ENCODE data around the gene PUS3.

The PUS3 gene

DNA sequence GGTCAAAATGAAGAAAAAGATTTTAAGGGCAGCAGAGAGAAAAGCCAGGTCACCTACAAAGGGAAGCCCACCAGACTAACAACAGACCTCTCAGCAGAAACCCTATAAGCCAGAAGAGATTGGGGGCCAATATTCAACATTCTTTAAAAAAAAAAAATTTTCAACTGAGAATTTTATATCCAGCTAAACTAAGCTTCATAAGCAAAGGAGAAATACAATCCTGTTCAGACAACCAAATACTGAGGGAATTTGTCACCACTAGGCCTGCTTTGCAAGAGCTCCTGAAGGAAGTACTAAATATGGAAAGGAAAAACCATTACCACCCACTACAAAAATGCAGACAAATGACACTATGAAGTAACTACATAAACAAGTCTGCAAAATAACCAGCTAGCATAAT lies 56.8 kb downstream of the PUS3 start:
- H3K4me3 ChIP-seq (ENCODE audit: low read length) = no peak overlapping the region
- TF ChIP-seq, protein P1, sequence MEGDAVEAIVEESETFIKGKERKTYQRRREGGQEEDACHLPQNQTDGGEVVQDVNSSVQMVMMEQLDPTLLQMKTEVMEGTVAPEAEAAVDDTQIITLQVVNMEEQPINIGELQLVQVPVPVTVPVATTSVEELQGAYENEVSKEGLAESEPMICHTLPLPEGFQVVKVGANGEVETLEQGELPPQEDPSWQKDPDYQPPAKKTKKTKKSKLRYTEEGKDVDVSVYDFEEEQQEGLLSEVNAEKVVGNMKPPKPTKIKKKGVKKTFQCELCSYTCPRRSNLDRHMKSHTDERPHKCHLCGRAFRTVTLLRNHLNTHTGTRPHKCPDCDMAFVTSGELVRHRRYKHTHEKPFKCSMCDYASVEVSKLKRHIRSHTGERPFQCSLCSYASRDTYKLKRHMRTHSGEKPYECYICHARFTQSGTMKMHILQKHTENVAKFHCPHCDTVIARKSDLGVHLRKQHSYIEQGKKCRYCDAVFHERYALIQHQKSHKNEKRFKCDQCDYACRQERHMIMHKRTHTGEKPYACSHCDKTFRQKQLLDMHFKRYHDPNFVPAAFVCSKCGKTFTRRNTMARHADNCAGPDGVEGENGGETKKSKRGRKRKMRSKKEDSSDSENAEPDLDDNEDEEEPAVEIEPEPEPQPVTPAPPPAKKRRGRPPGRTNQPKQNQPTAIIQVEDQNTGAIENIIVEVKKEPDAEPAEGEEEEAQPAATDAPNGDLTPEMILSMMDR (conservative IDR thresholded peaks at IDR 0.05; ENCODE audit: low read depth, low read length) = no peak
- DNase-seq (ENCODE audit: low read depth) = no peak
